Activated T-cell treated with anti-CD3 and anti-CD28 coated beads, Interleukin-2, amount 50 U/mL, for 48 hours (primary cell): ENCODE data around the gene NBPF12.
"Not testable (repeated sequence)": the region's sequence is repeated elsewhere in the genome, so short reads cannot be mapped to it uniquely, and the experiment has no call there.

Experiments
- DNase-seq, 2 experiments: peaks; one replicate each; pipeline ENCODE4 v3.0.0-alpha.2; 2020

The NBPF12 gene

DNA sequence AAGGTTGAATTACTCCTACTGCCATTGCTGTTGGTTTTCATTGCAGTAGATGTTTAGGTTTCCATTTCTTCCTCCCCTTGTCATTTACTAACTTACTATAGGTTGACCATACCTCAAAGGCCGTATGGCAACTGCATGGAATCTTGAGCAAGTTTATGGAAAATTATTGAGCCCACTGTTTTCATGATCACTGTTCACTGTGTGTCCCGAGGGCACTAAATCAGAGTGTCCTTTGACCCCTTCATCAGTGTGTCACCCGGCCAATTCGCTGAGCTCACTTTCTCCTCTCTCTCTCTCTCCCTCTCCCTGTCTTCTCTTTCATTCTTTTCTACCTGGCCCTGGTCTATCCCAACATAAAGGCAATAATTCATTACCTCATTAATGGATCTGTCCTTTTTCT, 47.7 kb downstream of the NBPF12 start:
- DNase-seq = not testable (repeated sequence)

DNA sequence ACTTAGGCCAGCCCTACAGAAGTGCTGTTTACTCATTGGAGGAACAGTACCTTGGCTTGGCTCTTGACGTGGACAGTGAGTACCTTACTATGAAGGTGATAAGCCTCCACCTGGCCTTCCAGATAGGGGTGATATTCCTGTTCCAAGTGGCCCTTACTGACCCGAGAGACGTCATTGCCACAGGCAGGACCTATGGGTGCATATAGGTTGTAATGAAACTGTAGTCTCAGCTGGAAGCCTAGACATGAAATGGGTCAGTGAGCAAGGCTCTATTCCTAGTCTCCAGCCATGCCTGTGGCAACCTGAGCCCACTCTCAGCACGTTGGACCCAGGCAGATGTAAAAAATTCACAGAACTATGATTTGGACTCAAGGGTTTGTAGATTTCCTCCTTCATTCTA, 48.3 kb downstream of the NBPF12 start:
- DNase-seq = not testable (repeated sequence)

- DNase-seq = not testable (repeated sequence)
Measured at GRCh38 chr1:146987502-146987901, 49.4 kb downstream of the NBPF12 start.

DNA sequence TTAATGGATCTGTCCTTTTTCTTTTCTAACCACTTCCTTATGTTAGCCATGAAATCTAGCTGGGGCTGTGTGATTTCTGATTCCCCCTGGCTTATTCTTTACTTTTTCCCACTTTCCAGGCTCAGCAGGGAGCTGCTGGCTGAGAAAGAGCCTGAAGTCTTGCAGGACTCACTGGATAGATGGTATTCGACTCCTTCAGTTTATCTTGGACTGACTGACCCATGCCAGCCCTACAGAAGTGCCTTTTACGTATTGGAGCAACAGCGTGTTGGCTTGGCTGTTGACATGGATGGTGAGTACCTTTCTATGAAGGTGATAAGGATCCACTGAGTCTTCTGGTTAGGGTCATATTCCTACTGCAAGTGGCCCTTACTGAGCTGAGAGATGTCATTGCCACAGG, 51.3 kb downstream of the NBPF12 start:
- peak; percentile 20 to 24 for DNase-seq

GRCh38 chr1:147008495-147008894, 70.4 kb downstream of the NBPF12 start:
- DNase-seq = not testable (repeated sequence)

- not testable (repeated sequence) for DNase-seq
Measured at GRCh38 chr1:147026975-147027374, 88.9 kb downstream of the NBPF12 start.

- DNase-seq = not testable (repeated sequence)
Measured at GRCh38 chr1:147030066-147030653, 92.0 kb downstream of the NBPF12 start.

DNA sequence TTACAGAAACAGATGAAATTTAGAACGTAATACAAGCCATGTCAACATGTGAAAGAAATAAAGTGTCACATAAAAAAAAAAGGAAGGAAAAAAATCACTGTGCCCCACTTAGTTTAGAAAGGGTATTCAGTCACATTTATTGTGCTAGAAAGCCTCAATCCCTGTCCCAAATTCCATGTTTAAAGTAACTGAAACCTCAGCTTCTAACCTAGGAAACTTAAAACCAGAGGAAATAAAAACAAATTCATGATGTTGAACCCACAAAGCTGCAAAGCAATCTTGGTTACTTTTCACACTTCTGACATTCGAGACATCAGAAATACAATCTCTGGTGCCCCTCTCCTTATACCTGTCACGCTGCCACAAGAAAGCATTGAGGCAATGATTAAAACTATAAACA, 101.8 kb downstream of the NBPF12 start:
- no peak for DNase-seq

DNA sequence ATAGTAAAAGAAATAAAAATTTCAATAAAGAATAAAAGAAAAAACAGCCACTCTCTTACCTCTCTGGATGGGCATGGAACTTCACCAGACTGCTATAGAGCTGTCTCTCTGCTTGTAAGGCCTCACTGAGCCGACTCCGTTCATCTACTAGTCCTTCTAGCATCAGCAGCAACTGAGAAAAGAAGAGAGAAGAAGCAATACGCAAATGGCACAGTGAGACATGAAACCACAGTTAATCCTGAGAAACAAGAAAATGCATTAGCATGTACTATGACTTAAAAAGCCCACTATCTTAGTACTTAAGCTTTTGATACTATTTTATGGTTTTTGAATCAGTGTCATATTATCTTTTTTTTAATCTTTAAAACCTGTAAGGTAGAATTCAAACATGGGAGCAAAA, 104.8 kb downstream of the NBPF12 start:
- not testable (repeated sequence) for DNase-seq

- DNase-seq = not testable (repeated sequence)
Measured at GRCh38 chr1:147044511-147044910, 106.4 kb downstream of the NBPF12 start.
